ENCODE data around the gene SLIT1.

GRCh38 chr10:97046456-97047082 is 139.2 kb downstream of the SLIT1 start:
- TF ChIP-seq, protein P1, sequence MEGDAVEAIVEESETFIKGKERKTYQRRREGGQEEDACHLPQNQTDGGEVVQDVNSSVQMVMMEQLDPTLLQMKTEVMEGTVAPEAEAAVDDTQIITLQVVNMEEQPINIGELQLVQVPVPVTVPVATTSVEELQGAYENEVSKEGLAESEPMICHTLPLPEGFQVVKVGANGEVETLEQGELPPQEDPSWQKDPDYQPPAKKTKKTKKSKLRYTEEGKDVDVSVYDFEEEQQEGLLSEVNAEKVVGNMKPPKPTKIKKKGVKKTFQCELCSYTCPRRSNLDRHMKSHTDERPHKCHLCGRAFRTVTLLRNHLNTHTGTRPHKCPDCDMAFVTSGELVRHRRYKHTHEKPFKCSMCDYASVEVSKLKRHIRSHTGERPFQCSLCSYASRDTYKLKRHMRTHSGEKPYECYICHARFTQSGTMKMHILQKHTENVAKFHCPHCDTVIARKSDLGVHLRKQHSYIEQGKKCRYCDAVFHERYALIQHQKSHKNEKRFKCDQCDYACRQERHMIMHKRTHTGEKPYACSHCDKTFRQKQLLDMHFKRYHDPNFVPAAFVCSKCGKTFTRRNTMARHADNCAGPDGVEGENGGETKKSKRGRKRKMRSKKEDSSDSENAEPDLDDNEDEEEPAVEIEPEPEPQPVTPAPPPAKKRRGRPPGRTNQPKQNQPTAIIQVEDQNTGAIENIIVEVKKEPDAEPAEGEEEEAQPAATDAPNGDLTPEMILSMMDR (conservative IDR thresholded peaks at IDR 0.05; ENCODE audit: low read length), result no peak
- TF ChIP-seq EZH2phosphoT487 (IDR thresholded peaks at IDR 0.05; ENCODE audit: borderline replicate concordance, low read depth, low read length), result no peak
